HEK293 (cell line): ENCODE data around the gene CCL28.

Experiments
- SALL2 ChIP-seq: fragments of 450-650 bp; formaldehyde crosslinking; IDR thresholded peaks from 2 replicates; pipeline ENCODE4 v1.5.0; 2017; ENCODE audit warnings: missing biosample characterization, mild to moderate bottlenecking, missing genetic modification characterization, borderline replicate concordance
- ZNF10 ChIP-seq: fragments of 450-650 bp; formaldehyde crosslinking; IDR thresholded peaks from 2 replicates; pipeline ENCODE4 v1.5.1; 2017; ENCODE audit warnings: missing biosample characterization, missing genetic modification characterization
- ZNF146 ChIP-seq: fragments of 450-650 bp; formaldehyde crosslinking; IDR thresholded peaks from 2 replicates; pipeline ENCODE4 v1.5.1; 2016; ENCODE audit warnings: missing biosample characterization, missing genetic modification characterization
- ZNF157 ChIP-seq: fragments of 450-650 bp; formaldehyde crosslinking; IDR thresholded peaks from 2 replicates; pipeline ENCODE4 v1.5.1; 2016; ENCODE audit warnings: missing biosample characterization, missing genetic modification characterization
- ZNF707 ChIP-seq: fragments of 450-650 bp; formaldehyde crosslinking; IDR thresholded peaks from 2 replicates; pipeline ENCODE4 v1.5.1; 2016; ENCODE audit warnings: missing biosample characterization, missing genetic modification characterization
- ZNF843 ChIP-seq: fragments of 450-650 bp; formaldehyde crosslinking; IDR thresholded peaks from 2 replicates; pipeline ENCODE4 v1.5.1; 2016; ENCODE audit warnings: missing biosample characterization, missing genetic modification characterization
- TF ChIP-seq, protein P1 (sequence below): fragments of 450-650 bp; formaldehyde crosslinking; IDR thresholded peaks from 2 replicates; pipeline ENCODE4 v1.5.1; 2016; ENCODE audit warnings: missing biosample characterization, missing genetic modification characterization

DNA sequence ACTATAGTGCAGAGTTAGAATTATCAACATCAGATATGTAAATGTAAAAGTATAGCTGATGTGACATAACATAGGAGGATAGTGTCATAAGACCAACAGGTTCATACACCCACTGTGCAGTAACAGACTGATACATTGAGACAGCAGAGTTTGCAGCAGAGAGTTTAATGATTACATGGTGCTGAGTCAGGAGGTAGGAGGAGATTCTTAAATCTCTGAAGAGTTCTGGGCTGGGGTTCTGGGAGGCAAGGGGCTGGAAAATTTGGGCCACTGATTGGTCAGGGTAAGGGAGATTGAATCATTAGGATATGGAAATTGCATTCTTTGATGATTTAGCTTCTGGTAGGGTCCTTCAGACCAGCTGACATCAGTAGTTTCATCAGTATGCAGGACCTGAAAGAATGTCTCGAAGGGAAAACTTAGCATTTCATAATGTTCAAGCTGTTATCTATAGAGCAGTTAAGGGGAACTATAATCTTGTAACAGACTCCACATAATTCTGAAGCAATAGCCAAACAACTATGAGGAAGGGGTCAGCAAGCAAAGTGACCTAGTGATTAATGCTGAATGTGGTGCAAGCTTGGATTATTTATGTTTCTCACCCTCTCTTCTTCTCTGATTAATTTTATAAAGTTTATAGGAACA, 35.6 kb downstream of the CCL28 start:
- no peak for TF ChIP-seq ZNF157 (tag by site-specific recombination)
- TF ChIP-seq ZNF843 = no peak
- no peak for TF ChIP-seq ZNF707
- no peak for TF ChIP-seq SALL2
- no peak for TF ChIP-seq ZNF10 (tag by site-specific recombination)
- TF ChIP-seq ZNF146 (tag by site-specific recombination) = no peak
- TF ChIP-seq, protein P1, sequence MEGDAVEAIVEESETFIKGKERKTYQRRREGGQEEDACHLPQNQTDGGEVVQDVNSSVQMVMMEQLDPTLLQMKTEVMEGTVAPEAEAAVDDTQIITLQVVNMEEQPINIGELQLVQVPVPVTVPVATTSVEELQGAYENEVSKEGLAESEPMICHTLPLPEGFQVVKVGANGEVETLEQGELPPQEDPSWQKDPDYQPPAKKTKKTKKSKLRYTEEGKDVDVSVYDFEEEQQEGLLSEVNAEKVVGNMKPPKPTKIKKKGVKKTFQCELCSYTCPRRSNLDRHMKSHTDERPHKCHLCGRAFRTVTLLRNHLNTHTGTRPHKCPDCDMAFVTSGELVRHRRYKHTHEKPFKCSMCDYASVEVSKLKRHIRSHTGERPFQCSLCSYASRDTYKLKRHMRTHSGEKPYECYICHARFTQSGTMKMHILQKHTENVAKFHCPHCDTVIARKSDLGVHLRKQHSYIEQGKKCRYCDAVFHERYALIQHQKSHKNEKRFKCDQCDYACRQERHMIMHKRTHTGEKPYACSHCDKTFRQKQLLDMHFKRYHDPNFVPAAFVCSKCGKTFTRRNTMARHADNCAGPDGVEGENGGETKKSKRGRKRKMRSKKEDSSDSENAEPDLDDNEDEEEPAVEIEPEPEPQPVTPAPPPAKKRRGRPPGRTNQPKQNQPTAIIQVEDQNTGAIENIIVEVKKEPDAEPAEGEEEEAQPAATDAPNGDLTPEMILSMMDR = no peak
